GM21825 (cell line): ENCODE results near the gene ITGA1.
"Not testable (repeated sequence)": the region's sequence is repeated elsewhere in the genome, so short reads cannot be mapped to it uniquely, and the experiment has no call there.

Experiments used
- ATAC-seq: cut with Tn5 transposase; IDR thresholded peaks from one replicate; pipeline ENCODE4 v1.9.1; 2021; ENCODE audit warnings: mild to moderate bottlenecking, moderate library complexity; ENCODE audit not compliant: unreplicated experiment

Gene ITGA1

GRCh38 chr5:52827815-52828214, 40.1 kb downstream of the ITGA1 start:
- ATAC-seq = no peak

- no peak for ATAC-seq
Observed at GRCh38 chr5:52829664-52830063, 41.9 kb downstream of the ITGA1 start.

- no peak for ATAC-seq
Observed at GRCh38 chr5:52830650-52831049, 42.9 kb downstream of the ITGA1 start.

GRCh38 chr5:52831786-52832511, 44.2 kb downstream of the ITGA1 start:
- ATAC-seq = no peak

GRCh38 chr5:52834320-52834719, 46.6 kb downstream of the ITGA1 start:
- no peak for ATAC-seq

GRCh38 chr5:52837068-52837467, 49.4 kb downstream of the ITGA1 start:
- no peak for ATAC-seq

- no peak for ATAC-seq
Observed at GRCh38 chr5:52837591-52838001, 49.9 kb downstream of the ITGA1 start.

GRCh38 chr5:52838326-52839015, 50.8 kb downstream of the ITGA1 start:
- no peak for ATAC-seq

- ATAC-seq = no peak
Observed at GRCh38 chr5:52839285-52839684, 51.6 kb downstream of the ITGA1 start.

- no peak for ATAC-seq
Observed at GRCh38 chr5:52840277-52841050, 52.7 kb downstream of the ITGA1 start.

- ATAC-seq = no peak
Observed at GRCh38 chr5:52841114-52841513, 53.4 kb downstream of the ITGA1 start.

- ATAC-seq = no peak
Observed at GRCh38 chr5:52842111-52842510, 54.4 kb downstream of the ITGA1 start.

GRCh38 chr5:52844885-52845284, 57.2 kb downstream of the ITGA1 start:
- ATAC-seq = no peak

- ATAC-seq = no peak
Observed at GRCh38 chr5:52846182-52846842, 58.6 kb downstream of the ITGA1 start.

- ATAC-seq = not testable (repeated sequence)
Observed at GRCh38 chr5:52848688-52849087, 61.0 kb downstream of the ITGA1 start.

- ATAC-seq = no peak
Observed at GRCh38 chr5:52849544-52849943, 61.8 kb downstream of the ITGA1 start.

- no peak for ATAC-seq
Observed at GRCh38 chr5:52853650-52854049, 65.9 kb downstream of the ITGA1 start.

- no peak for ATAC-seq
Observed at GRCh38 chr5:52854301-52854700, 66.6 kb downstream of the ITGA1 start.

GRCh38 chr5:52854949-52855348, 67.2 kb downstream of the ITGA1 start:
- ATAC-seq = no peak

- ATAC-seq = peak; percentile 80
Observed at GRCh38 chr5:52856564-52856963, 68.8 kb downstream of the ITGA1 start.

GRCh38 chr5:52859628-52860027, 71.9 kb downstream of the ITGA1 start:
- ATAC-seq = no peak
